Breast epithelium (tissue), 3 donors: ENCODE measurements around the gene RAI1.

Experiments
- CTCF ChIP-seq, 3 donors: fragments of 450-650 bp; IDR thresholded peaks; one replicate each; pipeline ENCODE4 v1.5.1; 2016 to 2017; ENCODE audit warnings: antibody characterized with exemption in 3 of 3, mild to moderate bottlenecking in 3 of 3, moderate library complexity in 3 of 3
- POLR2AphosphoS5 ChIP-seq, 3 donors: sonication (generic); formaldehyde crosslinking; IDR thresholded peaks; one replicate each; pipeline ENCODE4 v1.6.1; 2017; ENCODE audit warnings: antibody characterized with exemption in 3 of 3

DNA sequence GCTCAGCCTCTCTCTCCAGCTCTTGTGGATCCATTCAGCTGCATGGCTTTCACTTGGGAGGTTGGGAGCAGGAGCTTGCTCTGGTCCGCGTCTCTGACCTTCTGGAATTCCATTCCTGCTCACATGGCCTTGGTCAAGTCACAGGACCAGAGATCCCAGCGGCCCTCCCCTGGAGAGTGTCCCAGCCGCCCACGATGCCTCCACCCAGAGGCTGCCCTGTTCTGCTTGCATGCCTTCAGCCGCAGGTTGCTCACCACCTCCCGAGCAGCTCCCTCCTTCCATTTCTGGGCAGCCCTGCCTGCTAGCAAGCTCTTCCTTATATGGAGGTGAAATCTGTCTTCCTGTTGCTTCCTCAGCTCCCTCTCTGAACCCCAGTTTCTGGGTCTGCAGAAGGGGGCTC is 32.6 kb downstream of the RAI1 start:
- TF ChIP-seq CTCF (IDR thresholded peaks at IDR 0.05) = no peak
- no peak for TF ChIP-seq POLR2AphosphoS5 (IDR thresholded peaks at IDR 0.05)
